Fibroblast of skin of right biceps (primary cell): ENCODE data around the gene KLF1.
"Not testable (repeated sequence)": the region's sequence is repeated elsewhere in the genome, so short reads cannot be mapped to it uniquely, and the experiment has no call there.

Experiments used
- DNase-seq: peaks from one replicate; pipeline ENCODE4 v3.0.0-alpha.2; 2013

The KLF1 gene

GRCh38 chr19:12866416-12867119 lies 20.4 kb downstream of the KLF1 start:
- no peak for DNase-seq

GRCh38 chr19:12865746-12866415 lies 21.1 kb downstream of the KLF1 start:
- no peak for DNase-seq

GRCh38 chr19:12864721-12865715 lies 22.0 kb downstream of the KLF1 start:
- DNase-seq: no peak

GRCh38 chr19:12864143-12864542 lies 22.9 kb downstream of the KLF1 start:
- no peak for DNase-seq

- DNase-seq: no peak
Measured at GRCh38 chr19:12859546-12859945, 27.5 kb downstream of the KLF1 start.

GRCh38 chr19:12858041-12858928 lies 28.7 kb downstream of the KLF1 start:
- no peak for DNase-seq

GRCh38 chr19:12856653-12857052 lies 30.3 kb downstream of the KLF1 start:
- no peak for DNase-seq

GRCh38 chr19:12847159-12848139 lies 39.6 kb downstream of the KLF1 start:
- peak; percentile 74 for DNase-seq

GRCh38 chr19:12846613-12847012 lies 40.4 kb downstream of the KLF1 start:
- not testable (repeated sequence) for DNase-seq

GRCh38 chr19:12843999-12844732 lies 42.8 kb downstream of the KLF1 start:
- DNase-seq: no peak

- no peak for DNase-seq
Measured at GRCh38 chr19:12843328-12843727, 43.7 kb downstream of the KLF1 start.

GRCh38 chr19:12842511-12842910 lies 44.5 kb downstream of the KLF1 start:
- DNase-seq: no peak

- DNase-seq: peak; percentile 38
Measured at GRCh38 chr19:12841094-12841493, 45.9 kb downstream of the KLF1 start.

GRCh38 chr19:12840091-12841079 lies 46.6 kb downstream of the KLF1 start:
- peak; percentile 81 for DNase-seq

- no peak for DNase-seq
Measured at GRCh38 chr19:12838886-12839756, 47.9 kb downstream of the KLF1 start.

GRCh38 chr19:12838182-12838885 lies 48.7 kb downstream of the KLF1 start, which contains the start of gene MAST1:
Gene MAST1, plus strand, starts transcription at chr19:12838515. Its CDS starts 58 bp downstream, at chr19:12838573.
- peak; percentile 22 for DNase-seq

GRCh38 chr19:12837225-12837624 lies 49.8 kb downstream of the KLF1 start:
- peak; percentile 15 for DNase-seq
